Sigmoid colon (tissue), 7 donors: Measurements from ENCODE around the gene DYNLT4. TPM values are rescaled to one million over a fixed set of nuclear protein-coding genes. Genes with fewer than 3 reads are reported as not detected.

Experiments used
- DNase-seq: peaks from one replicate; pipeline ENCODE4 v3.0.0-alpha.2; 2019
- H3K27ac ChIP-seq, 4 donors: fragments of 200-600 bp; sonication (generic); one replicate each; pipeline ENCODE4 v1.5.1; 2016 to 2019; ENCODE audit warnings: mild to moderate bottlenecking in 1 of 4
- H3K27me3 ChIP-seq, 3 donors: fragments of 200-600 bp; sonication (generic); one replicate each; pipeline ENCODE4 v1.5.1; 2019; ENCODE audit warnings: mild to moderate bottlenecking in 1 of 3
- H3K36me3 ChIP-seq, 4 donors: fragments of 200-600 bp; sonication (generic); one replicate each; pipeline ENCODE4 v1.5.1; 2016 to 2019
- H3K4me1 ChIP-seq, 4 donors: fragments of 200-600 bp; sonication (generic); one replicate each; pipeline ENCODE4 v1.5.1; 2017 to 2019
- H3K4me3 ChIP-seq, 4 donors: fragments of 200-600 bp; sonication (generic); one replicate each; pipeline ENCODE4 v1.5.1; 2017 to 2019; ENCODE audit warnings: mild to moderate bottlenecking in 2 of 4, moderate library complexity in 1 of 4
- H3K9me3 ChIP-seq, 4 donors: fragments of 200-600 bp in 3 of 4; sonication (generic) in 3 of 4; one replicate each; pipeline versions ENCODE4 v1.5.1 to v1.6.1; 2013 to 2019
- EP300 ChIP-seq, 4 donors: sonication (generic); formaldehyde crosslinking; IDR thresholded peaks; one replicate each; pipeline ENCODE4 v1.6.1; 2017; ENCODE audit warnings: antibody characterized with exemption in 4 of 4
- POLR2A ChIP-seq, 2 donors: fragments of 450-650 bp; IDR thresholded peaks; one replicate each; pipeline ENCODE4 v1.6.1; 2016; ENCODE audit warnings: antibody characterized with exemption in 2 of 2, mild to moderate bottlenecking in 2 of 2, moderate library complexity in 2 of 2
- POLR2AphosphoS5 ChIP-seq, 4 donors: sonication (generic); formaldehyde crosslinking; IDR thresholded peaks; one replicate each; pipeline ENCODE4 v1.6.1; 2017; ENCODE audit warnings: antibody characterized with exemption in 4 of 4
- WGBS, 2 donors: extraction: QIAGEN DNeasy Blood & Tissue Kit; methylation state at CpG; one replicate each; pipeline ENCODE4 v1.1.7; 2013; 5-methylcytosine and 5-hydroxymethylcytosine counted together
- intact Hi-C: fragments of 100-400 bp; cut with DNase I; formaldehyde crosslinking; loops from one replicate; pipeline ENCODE4 v1.15.1; 2023
- polyA plus RNA-seq, 3 donors: library from polyadenylated mRNA; stranded (reverse); fragments of 200-250 nt; gene quantifications; one replicate each; pipeline ENCODE4 v1.2.3, GENCODE V29; 2013
- small RNA-seq, 3 donors: library from RNA; depleted of rRNA; stranded (forward); fragments of <200 nt; gene quantifications; one replicate each; pipeline ENCODE3, GENCODE V24; 2016
- total RNA-seq, 4 donors: library from RNA; depleted of rRNA; stranded (reverse); fragments of >200 nt; gene quantifications; one replicate each; pipeline ENCODE4 v1.1.0, GENCODE V29; 2016
- TF ChIP-seq, protein P1 (sequence below), 4 experiments: fragments of 450-650 bp in 3 of 4; fragments of 200-600 bp in 1 of 4; IDR thresholded peaks; one replicate each; pipeline ENCODE4 v1.5.1; 2016 to 2019; ENCODE audit warnings: antibody characterized with exemption in 4 of 4, mild to moderate bottlenecking in 3 of 4, moderate library complexity in 2 of 4
- donor health status: healthy with polysubstance abuse.
- donor health status: Bipolar disorder and iron deficiency.
- donor health status: healthy.

Gene DYNLT4
- total and polyA plus RNA-seq, 7 donors, result 0.20 to 1.1 TPM; not detected in 5

DNA sequence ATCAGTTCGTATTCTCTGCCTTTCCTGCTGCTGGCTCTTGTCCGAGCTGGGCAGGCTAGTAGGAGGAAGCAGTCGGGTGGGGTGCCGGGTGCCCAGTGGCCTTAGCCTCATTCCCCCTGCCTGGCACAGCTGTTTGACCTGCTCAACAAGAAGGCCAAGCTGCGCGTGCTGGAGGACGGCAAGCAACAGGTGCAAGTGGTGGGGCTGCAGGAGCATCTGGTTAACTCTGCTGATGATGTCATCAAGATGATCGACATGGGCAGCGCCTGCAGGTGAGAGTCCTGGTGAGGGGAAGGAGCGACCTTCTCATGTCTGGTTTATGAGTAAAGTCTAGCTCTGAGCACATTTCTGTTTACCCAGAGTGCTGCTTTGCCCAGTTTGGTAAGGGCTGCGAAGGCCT is 48.1 kb downstream of the DYNLT4 start:
- H3K27me3 ChIP-seq, result no peaks in the 10 kb centered on the region
- H3K4me1 ChIP-seq, result no peaks in the 10 kb centered on the region
- TF ChIP-seq POLR2AphosphoS5 (IDR thresholded peaks at IDR 0.05) (no peak), POLR2A (IDR thresholded peaks at IDR 0.05) (no peak), EP300 (IDR thresholded peaks at IDR 0.05) (no peak)
- TF ChIP-seq, protein P1, sequence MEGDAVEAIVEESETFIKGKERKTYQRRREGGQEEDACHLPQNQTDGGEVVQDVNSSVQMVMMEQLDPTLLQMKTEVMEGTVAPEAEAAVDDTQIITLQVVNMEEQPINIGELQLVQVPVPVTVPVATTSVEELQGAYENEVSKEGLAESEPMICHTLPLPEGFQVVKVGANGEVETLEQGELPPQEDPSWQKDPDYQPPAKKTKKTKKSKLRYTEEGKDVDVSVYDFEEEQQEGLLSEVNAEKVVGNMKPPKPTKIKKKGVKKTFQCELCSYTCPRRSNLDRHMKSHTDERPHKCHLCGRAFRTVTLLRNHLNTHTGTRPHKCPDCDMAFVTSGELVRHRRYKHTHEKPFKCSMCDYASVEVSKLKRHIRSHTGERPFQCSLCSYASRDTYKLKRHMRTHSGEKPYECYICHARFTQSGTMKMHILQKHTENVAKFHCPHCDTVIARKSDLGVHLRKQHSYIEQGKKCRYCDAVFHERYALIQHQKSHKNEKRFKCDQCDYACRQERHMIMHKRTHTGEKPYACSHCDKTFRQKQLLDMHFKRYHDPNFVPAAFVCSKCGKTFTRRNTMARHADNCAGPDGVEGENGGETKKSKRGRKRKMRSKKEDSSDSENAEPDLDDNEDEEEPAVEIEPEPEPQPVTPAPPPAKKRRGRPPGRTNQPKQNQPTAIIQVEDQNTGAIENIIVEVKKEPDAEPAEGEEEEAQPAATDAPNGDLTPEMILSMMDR (IDR thresholded peaks at IDR 0.05), result no peak

DNA sequence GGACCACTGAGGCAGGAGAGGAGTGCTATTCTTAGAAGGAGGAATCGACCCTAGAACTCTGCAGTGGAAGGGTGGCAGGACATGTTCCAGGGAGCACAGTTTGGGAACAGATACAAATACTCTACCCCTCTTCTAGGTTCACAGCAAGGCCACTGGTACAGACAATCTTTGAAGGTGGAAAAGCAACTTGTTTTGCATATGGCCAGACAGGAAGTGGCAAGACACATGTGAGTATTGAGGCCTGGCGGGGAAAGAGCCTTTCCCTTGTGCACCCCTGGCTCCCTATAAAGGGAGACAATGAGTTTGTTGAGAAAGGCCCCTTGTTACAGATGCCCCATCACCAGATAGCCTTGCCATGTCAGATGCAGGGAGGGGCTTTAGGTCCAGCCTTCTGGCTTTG is 49.7 kb downstream of the DYNLT4 start:
- Histone ChIP-seq H3K4me3 (no peak overlapping the region), H3K27me3 (no peaks in the 10 kb centered on the region), H3K27ac (no peak overlapping the region), H3K36me3 (peaks cover 0 to 9% (median 0%) of the 10 kb centered on the region in 4 donors), H3K4me1 (no peaks in the 10 kb centered on the region), H3K9me3 (no peaks in the 10 kb centered on the region)
- intact Hi-C loops, result no loop called here
- 84 to 93% methylated on average over 2 of the region's 2 CpGs for WGBS, 2 donors
- DNase-seq, result no peak
- TF ChIP-seq EP300 (IDR thresholded peaks at IDR 0.05), result no peak
- TF ChIP-seq POLR2AphosphoS5 (IDR thresholded peaks at IDR 0.05), result no peak
- no peak for TF ChIP-seq POLR2A (IDR thresholded peaks at IDR 0.05)
- TF ChIP-seq, protein P1 (IDR thresholded peaks at IDR 0.05), result no peak

More for the DNA sequence above, 48.1 kb downstream of the DYNLT4 start:
- DNase-seq, result no peak
- H3K27ac ChIP-seq, result no peak overlapping the region
- H3K9me3 ChIP-seq, result no peaks in the 10 kb centered on the region
- intact Hi-C loops, result no loop called here
- WGBS, 2 donors, result 91 to 92% methylated on average over 11 of the region's 11 CpGs
- peaks cover 0 to 9% (median 0%) of the 10 kb centered on the region in 4 donors for H3K36me3 ChIP-seq
- no peak overlapping the region for H3K4me3 ChIP-seq

Small RNAs within 50 kb of the gene (small RNA-seq; reads per million reads assigned to genes)
- 0 reads per million in 3 donors for gene AL136380.1
- gene SNORD38A, result 346 to 444 (median 426) reads per million in 3 donors
- 0 reads per million in 3 donors for gene SNORD38B
- 823 to 1,859 (median 1,554) reads per million in 3 donors for gene SNORD46
- 0 reads per million in 3 donors for gene SNORD55

Other genes starting within 250 kb of the DYNLT4 start
- 1 to 10 TPM; 1.7 to 5.6 (median 4.5) TPM for gene TMEM53, start 132.9 kb downstream of the DYNLT4 start, total RNA-seq
- 10 to 100 TPM; 17.1 to 29.7 (median 19.8) TPM for gene TMEM53, start 132.9 kb downstream of the DYNLT4 start, polyA plus RNA-seq
- 1 to 10 TPM in 2 of 4 donors, under 1 TPM in 1, not detected in 1; 0.33 to 1.5 (median 1.1) TPM for gene ARMH1, start 132.6 kb downstream of the DYNLT4 start, total RNA-seq
- 10 to 100 TPM in 1 of 3 donors, not detected in 2; 23.0 TPM for gene ARMH1, start 132.6 kb downstream of the DYNLT4 start, polyA plus RNA-seq
- gene RNU5D-1, start 76.2 kb downstream of the DYNLT4 start, total RNA-seq, result not detected
- gene RNU5D-1, start 76.2 kb downstream of the DYNLT4 start, polyA plus RNA-seq, result not detected
- 1 to 10 TPM in 2 of 4 donors, under 1 TPM in 2; 0.36 to 2.0 (median 1.2) TPM for gene KIF2C, start 67.5 kb downstream of the DYNLT4 start, total RNA-seq
- 10 to 100 TPM in 1 of 3 donors, 1 to 10 TPM in 1, under 1 TPM in 1; 0.60 to 16.2 (median 3.9) TPM for gene KIF2C, start 67.5 kb downstream of the DYNLT4 start, polyA plus RNA-seq
- 1,000 to 10,000 TPM; 2,554 to 3,717 (median 3,009) TPM for gene RPS8, start 31.8 kb downstream of the DYNLT4 start, total RNA-seq
- gene RPS8, start 31.8 kb downstream of the DYNLT4 start, polyA plus RNA-seq, result 1,000 to 10,000 TPM; 1,996 to 3,223 (median 2,310) TPM
- gene BEST4, start 19.2 kb downstream of the DYNLT4 start, total RNA-seq, result 1 to 10 TPM in 1 of 4 donors, under 1 TPM in 1, not detected in 2; 0.33 to 1.1 TPM
- gene BEST4, start 19.2 kb downstream of the DYNLT4 start, polyA plus RNA-seq, result 10 to 100 TPM in 2 of 3 donors, 1 to 10 TPM in 1; 6.0 to 37.1 (median 10.2) TPM
- gene PLK3, start 7.0 kb downstream of the DYNLT4 start, total RNA-seq, result 10 to 100 TPM in 2 of 4 donors, 1 to 10 TPM in 2; 8.2 to 28.1 (median 11.0) TPM
- gene PLK3, start 7.0 kb downstream of the DYNLT4 start, polyA plus RNA-seq, result 10 to 100 TPM in 2 of 3 donors, 1 to 10 TPM in 1; 7.2 to 12.1 (median 10.2) TPM
- 1 to 10 TPM; 2.7 to 9.4 (median 3.2) TPM for gene BTBD19, start 1.2 kb upstream of the DYNLT4 start, total RNA-seq
- 1 to 10 TPM in 1 of 3 donors, under 1 TPM in 1, not detected in 1; 0.60 to 2.3 TPM for gene BTBD19, start 1.2 kb upstream of the DYNLT4 start, polyA plus RNA-seq
- 1 to 10 TPM in 1 of 4 donors, under 1 TPM in 3; 0.36 to 2.8 (median 0.83) TPM for gene PTCH2, start 35.9 kb upstream of the DYNLT4 start, total RNA-seq
- gene PTCH2, start 35.9 kb upstream of the DYNLT4 start, polyA plus RNA-seq, result under 1 TPM in 1 of 3 donors, not detected in 2; 0.45 TPM
- gene EIF2B3, start 179.2 kb upstream of the DYNLT4 start, total RNA-seq, result 10 to 100 TPM; 15.1 to 33.2 (median 25.8) TPM
- 10 to 100 TPM in 1 of 3 donors, 1 to 10 TPM in 2; 7.8 to 16.1 (median 9.5) TPM for gene EIF2B3, start 179.2 kb upstream of the DYNLT4 start, polyA plus RNA-seq
- gene HECTD3, start 204.0 kb upstream of the DYNLT4 start, total RNA-seq, result 10 to 100 TPM; 23.9 to 45.7 (median 26.0) TPM
- 10 to 100 TPM; 56.5 to 74.2 (median 67.4) TPM for gene HECTD3, start 204.0 kb upstream of the DYNLT4 start, polyA plus RNA-seq
- 10 to 100 TPM; 65.6 to 99.2 (median 89.1) TPM for gene UROD, start 204.9 kb upstream of the DYNLT4 start, total RNA-seq
- 10 to 100 TPM; 58.5 to 73.8 (median 70.3) TPM for gene UROD, start 204.9 kb upstream of the DYNLT4 start, polyA plus RNA-seq